Spinal cord (tissue), 10 donors: ENCODE measurements around the gene GALNT17. TPM values are rescaled to one million over a fixed set of nuclear protein-coding genes. Genes with fewer than 3 reads are reported as not detected.

Experiments used
- DNase-seq, 6 donors: peaks; one replicate each; pipeline versions ENCODE4 v3.0.0 to v3.0.0-alpha.2; 2013 to 2015; ENCODE audit warnings: low spot score in 6 of 6, low read depth in 4 of 6
- H3K27ac ChIP-seq: one replicate; pipeline ENCODE4 v1.5.1; 2013; ENCODE audit warnings: low read depth, low read length, control low read depth
- H3K27me3 ChIP-seq: one replicate; pipeline ENCODE4 v1.6.1; 2013; ENCODE audit warnings: low read length; ENCODE audit not compliant: control insufficient read depth, insufficient read depth
- H3K36me3 ChIP-seq: one replicate; pipeline ENCODE4 v1.6.1; 2013; ENCODE audit warnings: low read length; ENCODE audit not compliant: control insufficient read depth, insufficient read depth
- H3K4me1 ChIP-seq: one replicate; pipeline ENCODE4 v1.6.1; 2013; ENCODE audit warnings: low read length; ENCODE audit not compliant: control insufficient read depth, insufficient read depth
- H3K4me3 ChIP-seq: one replicate; pipeline ENCODE4 v1.5.1; 2013; ENCODE audit warnings: low read depth, low read length, control low read depth
- H3K9me3 ChIP-seq: one replicate; pipeline ENCODE4 v1.6.1; 2013; ENCODE audit warnings: low read length; ENCODE audit not compliant: control insufficient read depth, insufficient read depth
- WGBS: methylation state at CpG from one replicate; pipeline ENCODE4 v1.1.5; 2013; ENCODE audit warnings: missing lambda C conversion rate; ENCODE audit not compliant: insufficient coverage; 5-methylcytosine and 5-hydroxymethylcytosine counted together
- polyA plus RNA-seq, 2 donors: library from polyadenylated mRNA; unstranded; fragments of 120-200 nt; gene quantifications; one replicate each; pipeline ENCODE4 v1.2.1, GENCODE V29; 2013; ENCODE audit not compliant: insufficient read length in 2 of 2
- total RNA-seq, 2 donors: library from RNA; depleted of rRNA in 1 of 2; stranded (reverse); fragments of 120-200 nt in 1 of 2; fragments of >200 nt in 1 of 2; gene quantifications; one replicate each; pipeline versions ENCODE4 v1.2.3 to v1.2.4, GENCODE V29; 2013 to 2014
- donor health status: healthy.

GALNT17 gene
- total and polyA plus RNA-seq, 4 donors: 44.9 to 54.8 (median 48.0) TPM

- Histone ChIP-seq H3K9me3 (peaks cover 2% of the 10 kb centered on the region), H3K36me3 (no peaks in the 10 kb centered on the region), H3K4me1 (no peaks in the 10 kb centered on the region), H3K27ac (no peak overlapping the region), H3K4me3 (no peak overlapping the region), H3K27me3 (no peaks in the 10 kb centered on the region)
- no CpG with 5 or more reads among the region's 3 CpGs for WGBS
- DNase-seq: no peak
These were observed 245.5 kb downstream of the GALNT17 start for GRCh38 chr7:71377469-71377868.

DNA sequence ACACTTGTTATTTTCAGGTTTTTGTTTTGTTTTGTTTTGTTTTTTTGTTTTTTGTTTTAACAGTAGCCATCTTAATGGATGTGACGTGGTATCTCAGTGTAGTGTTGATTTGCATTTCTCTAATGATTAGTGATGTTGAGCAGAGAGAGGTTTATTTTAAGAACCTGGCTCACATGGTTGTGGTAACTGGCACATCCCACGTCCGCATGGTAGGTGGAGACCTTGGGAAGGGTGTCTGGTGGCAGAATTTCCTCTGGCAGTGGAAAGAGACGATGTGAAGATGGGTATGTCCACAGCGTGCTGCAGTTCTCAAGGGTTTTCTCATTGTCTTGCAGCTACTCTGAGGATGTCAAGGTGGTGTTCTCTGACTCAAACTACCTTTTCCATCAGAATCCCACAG lies 252.2 kb downstream of the GALNT17 start:
- H3K9me3 ChIP-seq: no peaks in the 10 kb centered on the region
- 97% methylated on average over 4 of the region's 5 CpGs for WGBS
- no peaks in the 10 kb centered on the region for H3K4me1 ChIP-seq
- H3K36me3 ChIP-seq: peaks cover 2% of the 10 kb centered on the region
- H3K27me3 ChIP-seq: no peaks in the 10 kb centered on the region
- no peak overlapping the region for H3K4me3 ChIP-seq
- DNase-seq: no peak
- no peak overlapping the region for H3K27ac ChIP-seq

- no peak for DNase-seq
- 80% methylated on average over 4 of the region's 5 CpGs for WGBS
- H3K27me3 ChIP-seq: no peaks in the 10 kb centered on the region
These were observed 253.4 kb downstream of the GALNT17 start for GRCh38 chr7:71385330-71385729.

DNA sequence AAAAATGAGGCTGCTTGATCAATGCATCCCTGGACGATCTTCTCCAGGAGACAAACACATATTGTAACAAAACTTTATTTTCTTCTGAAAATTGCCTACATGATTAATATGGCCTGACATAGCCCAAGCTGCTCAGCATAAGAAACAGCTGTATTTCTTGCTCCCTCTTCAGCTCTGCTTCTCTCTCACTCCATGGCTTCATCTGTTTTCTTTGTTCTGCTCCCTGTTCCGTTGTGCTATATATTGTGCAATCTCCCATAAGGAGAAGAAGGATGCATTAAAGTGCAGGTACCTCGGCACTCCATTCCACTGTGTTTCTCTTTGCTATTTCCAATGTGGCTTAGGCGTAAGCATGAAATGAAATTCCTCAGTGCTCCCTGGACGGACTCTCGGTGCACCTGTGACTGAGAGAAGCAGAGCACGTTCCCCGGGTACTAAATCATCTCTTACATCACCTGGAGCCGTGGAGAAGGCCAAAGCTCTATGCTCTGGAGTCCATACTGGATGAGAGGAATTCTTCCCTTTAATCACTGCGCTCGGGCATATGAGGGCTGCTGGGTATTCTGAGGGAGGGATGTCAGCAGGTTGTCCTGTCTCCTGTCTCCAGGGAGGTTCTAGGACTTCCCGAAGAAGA lies 254.3 kb downstream of the GALNT17 start:
- no peak overlapping the region for H3K4me3 ChIP-seq
- peaks cover 2% of the 10 kb centered on the region for H3K36me3 ChIP-seq
- H3K4me1 ChIP-seq: no peaks in the 10 kb centered on the region
- no peaks in the 10 kb centered on the region for H3K27me3 ChIP-seq
- no peaks in the 10 kb centered on the region for H3K9me3 ChIP-seq
- peak in 1 of 6 donors; percentile 74 for DNase-seq
- H3K27ac ChIP-seq: no peak overlapping the region
- 91% methylated on average over 8 of the region's 12 CpGs for WGBS

More at GRCh38 chr7:71385330-71385729, 253.4 kb downstream of the GALNT17 start:
- H3K9me3 ChIP-seq: no peaks in the 10 kb centered on the region
- H3K4me3 ChIP-seq: no peak overlapping the region
- no peak overlapping the region for H3K27ac ChIP-seq
- H3K36me3 ChIP-seq: peaks cover 2% of the 10 kb centered on the region
- H3K4me1 ChIP-seq: no peaks in the 10 kb centered on the region

DNA sequence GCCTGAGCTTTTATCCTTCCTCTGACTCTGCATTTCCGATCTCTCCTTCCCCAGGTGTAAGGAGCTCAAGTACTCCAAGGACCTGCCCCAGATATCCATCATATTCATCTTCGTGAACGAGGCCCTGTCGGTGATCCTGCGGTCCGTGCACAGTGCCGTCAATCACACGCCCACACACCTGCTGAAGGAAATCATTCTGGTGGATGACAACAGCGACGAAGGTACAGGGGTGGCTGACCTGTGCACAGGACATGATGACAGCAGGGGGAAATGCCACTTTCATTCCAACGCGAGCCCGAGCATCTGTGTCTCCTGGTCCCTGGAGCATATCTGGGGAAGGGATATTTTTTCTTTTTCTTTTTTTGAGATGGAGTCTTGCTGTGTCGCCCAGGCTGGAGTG lies 256.2 kb downstream of the GALNT17 start:
- Histone ChIP-seq H3K36me3 (peaks cover 2% of the 10 kb centered on the region), H3K27ac (no peak overlapping the region), H3K4me3 (no peak overlapping the region), H3K27me3 (no peaks in the 10 kb centered on the region), H3K9me3 (no peaks in the 10 kb centered on the region), H3K4me1 (no peaks in the 10 kb centered on the region)
- WGBS: 91% methylated on average over 10 of the region's 14 CpGs
- DNase-seq: no peak

- Histone ChIP-seq H3K27ac (no peak overlapping the region), H3K9me3 (no peaks in the 10 kb centered on the region), H3K36me3 (peaks cover 2% of the 10 kb centered on the region), H3K27me3 (no peaks in the 10 kb centered on the region), H3K4me1 (no peaks in the 10 kb centered on the region), H3K4me3 (no peak overlapping the region)
- 88% methylated on average over 5 of the region's 7 CpGs for WGBS
- no peak for DNase-seq
These were observed 258.0 kb downstream of the GALNT17 start for GRCh38 chr7:71389976-71390375.

GRCh38 chr7:71393661-71394060 lies 261.7 kb downstream of the GALNT17 start:
- DNase-seq: no peak
- WGBS: 90% methylated on average over 5 of the region's 7 CpGs
- Histone ChIP-seq H3K4me1 (no peaks in the 10 kb centered on the region), H3K27ac (no peak overlapping the region), H3K4me3 (no peak overlapping the region), H3K27me3 (no peaks in the 10 kb centered on the region), H3K9me3 (no peaks in the 10 kb centered on the region), H3K36me3 (no peaks in the 10 kb centered on the region)

- Histone ChIP-seq H3K4me3 (no peak overlapping the region), H3K4me1 (no peaks in the 10 kb centered on the region), H3K27me3 (no peaks in the 10 kb centered on the region), H3K9me3 (no peaks in the 10 kb centered on the region), H3K36me3 (no peaks in the 10 kb centered on the region), H3K27ac (no peak overlapping the region)
- DNase-seq: no peak
- no CpG with 5 or more reads among the region's 2 CpGs for WGBS
These were observed 270.7 kb downstream of the GALNT17 start for GRCh38 chr7:71402684-71403083.

DNA sequence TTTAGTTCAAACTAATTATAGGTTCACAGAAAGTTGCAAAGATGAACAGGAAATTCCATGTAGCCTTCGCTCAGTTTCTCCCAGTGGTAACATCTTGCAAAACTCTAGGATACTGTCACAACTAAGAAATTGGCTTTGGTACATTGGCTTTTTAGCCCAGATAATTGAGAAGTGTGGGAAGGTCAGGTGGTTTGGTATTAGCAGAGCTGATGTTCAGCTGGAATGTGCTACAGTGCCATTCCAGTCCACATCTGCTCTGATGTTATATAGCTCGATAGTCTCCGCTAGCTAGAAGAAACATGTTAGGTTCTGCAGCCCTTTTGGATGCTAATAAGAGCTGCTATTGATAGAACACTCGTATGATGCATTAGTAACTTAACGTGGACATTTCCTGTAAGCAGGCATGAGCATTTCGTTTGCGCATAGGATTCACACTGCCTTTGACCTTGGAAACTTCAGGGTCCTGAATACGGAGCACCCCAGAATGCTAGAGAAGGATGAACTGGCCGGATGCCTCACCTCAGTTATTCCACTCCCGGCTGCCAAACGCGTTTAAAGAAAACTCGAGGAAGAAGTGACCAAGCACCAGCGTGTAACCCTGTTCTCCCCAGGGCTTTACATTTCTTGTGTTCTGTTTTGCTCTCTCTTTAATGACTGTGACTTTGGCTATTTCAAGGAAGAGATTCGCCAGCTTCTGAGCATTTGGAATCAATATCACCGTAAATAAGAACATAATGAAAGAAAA lies 271.4 kb downstream of the GALNT17 start:
- peak in 2 of 6 donors; percentile 24 to 33 for DNase-seq

More for the DNA sequence above, 271.4 kb downstream of the GALNT17 start:
- Histone ChIP-seq H3K4me1 (no peaks in the 10 kb centered on the region), H3K9me3 (no peaks in the 10 kb centered on the region), H3K4me3 (no peak overlapping the region), H3K36me3 (no peaks in the 10 kb centered on the region), H3K27ac (no peak overlapping the region), H3K27me3 (no peaks in the 10 kb centered on the region)
- WGBS: 62% methylated on average over 11 of the region's 16 CpGs
